Stimulated activated CD4-positive, alpha-beta T cell treated with anti-CD3 and anti-CD28 coated beads, Interleukin-12 subunit alpha, Interleukin-12 subunit beta, amount 100 ng/mL, for 4 hours (primary cell): Measurements from ENCODE around the gene EDAR.

Experiments used
- DNase-seq: peaks from one replicate; pipeline ENCODE4 v3.0.0-alpha.2; 2020

Gene EDAR

GRCh38 chr2:108907822-108908712, 81.0 kb downstream of the EDAR start:
- DNase-seq: no peak

- DNase-seq: no peak
Observed at GRCh38 chr2:108906403-108907077, 82.5 kb downstream of the EDAR start.

GRCh38 chr2:108905906-108906305, 83.1 kb downstream of the EDAR start:
- no peak for DNase-seq

- DNase-seq: no peak
Observed at GRCh38 chr2:108905176-108905575, 83.8 kb downstream of the EDAR start.

GRCh38 chr2:108904680-108905079, 84.3 kb downstream of the EDAR start:
- DNase-seq: no peak

GRCh38 chr2:108898315-108899082, 90.5 kb downstream of the EDAR start:
- DNase-seq: no peak

GRCh38 chr2:108896741-108897140, 92.3 kb downstream of the EDAR start:
- no peak for DNase-seq

GRCh38 chr2:108895188-108895587, 93.8 kb downstream of the EDAR start:
- no peak for DNase-seq

- DNase-seq: no peak
Observed at GRCh38 chr2:108894766-108895165, 94.3 kb downstream of the EDAR start.

GRCh38 chr2:108893277-108893676, 95.7 kb downstream of the EDAR start:
- no peak for DNase-seq

- no peak for DNase-seq
Observed at GRCh38 chr2:108889907-108890306, 99.1 kb downstream of the EDAR start.

GRCh38 chr2:108884619-108885018, 104.4 kb downstream of the EDAR start:
- no peak for DNase-seq

GRCh38 chr2:108878276-108878675, 110.7 kb downstream of the EDAR start:
- DNase-seq: no peak

GRCh38 chr2:108877506-108877905, 111.5 kb downstream of the EDAR start:
- no peak for DNase-seq

- DNase-seq: no peak
Observed at GRCh38 chr2:108870069-108870644, 118.9 kb downstream of the EDAR start.

GRCh38 chr2:108869542-108869941, 119.5 kb downstream of the EDAR start:
- no peak for DNase-seq

- DNase-seq: no peak
Observed at GRCh38 chr2:108868911-108869310, 120.1 kb downstream of the EDAR start.

- DNase-seq: no peak
Observed at GRCh38 chr2:108866041-108866440, 123.0 kb downstream of the EDAR start.

- DNase-seq: no peak
Observed at GRCh38 chr2:108858894-108859293, 130.1 kb downstream of the EDAR start.

GRCh38 chr2:108855194-108855593, 133.8 kb downstream of the EDAR start:
- DNase-seq: no peak

GRCh38 chr2:108854484-108854883, 134.5 kb downstream of the EDAR start:
- no peak for DNase-seq

GRCh38 chr2:108853421-108853820, 135.6 kb downstream of the EDAR start:
- DNase-seq: no peak

GRCh38 chr2:108852375-108852774, 136.6 kb downstream of the EDAR start:
- no peak for DNase-seq
